Measurements from ENCODE around the gene CDC16.

Gene CDC16

DNA sequence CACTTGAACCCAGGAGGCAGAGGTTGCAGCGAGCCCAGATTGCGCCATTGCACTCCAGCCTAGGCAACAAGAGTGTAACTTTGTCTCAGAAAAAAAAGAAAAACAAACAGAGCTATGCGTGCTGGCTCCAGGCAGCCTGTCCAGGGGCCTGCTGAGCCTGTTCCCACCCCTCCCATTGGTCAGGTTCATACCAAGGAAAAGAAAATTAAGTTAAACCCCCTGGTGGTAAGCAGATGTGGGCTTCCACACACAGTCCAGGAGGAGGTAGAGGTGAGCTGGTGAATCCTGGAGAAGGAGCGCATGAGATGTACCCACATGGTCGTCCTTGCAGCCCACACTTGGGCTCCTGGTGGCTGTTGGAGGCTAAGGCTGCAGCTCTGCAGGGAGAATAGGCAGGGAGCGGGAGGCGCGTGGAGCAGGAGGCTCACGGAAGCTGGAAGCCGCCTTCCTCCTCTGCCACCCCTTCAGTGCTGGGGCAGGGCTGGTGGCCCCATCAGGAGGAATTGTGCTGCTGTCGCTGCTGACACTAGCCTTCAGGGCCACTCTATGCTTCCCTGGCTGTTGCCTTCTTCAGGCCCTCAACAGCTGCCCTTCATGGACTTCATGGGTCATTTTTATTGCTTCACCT, 69.1 kb downstream of the CDC16 start:
- no peak for DNase-seq (ENCODE audit: low read depth)

DNA sequence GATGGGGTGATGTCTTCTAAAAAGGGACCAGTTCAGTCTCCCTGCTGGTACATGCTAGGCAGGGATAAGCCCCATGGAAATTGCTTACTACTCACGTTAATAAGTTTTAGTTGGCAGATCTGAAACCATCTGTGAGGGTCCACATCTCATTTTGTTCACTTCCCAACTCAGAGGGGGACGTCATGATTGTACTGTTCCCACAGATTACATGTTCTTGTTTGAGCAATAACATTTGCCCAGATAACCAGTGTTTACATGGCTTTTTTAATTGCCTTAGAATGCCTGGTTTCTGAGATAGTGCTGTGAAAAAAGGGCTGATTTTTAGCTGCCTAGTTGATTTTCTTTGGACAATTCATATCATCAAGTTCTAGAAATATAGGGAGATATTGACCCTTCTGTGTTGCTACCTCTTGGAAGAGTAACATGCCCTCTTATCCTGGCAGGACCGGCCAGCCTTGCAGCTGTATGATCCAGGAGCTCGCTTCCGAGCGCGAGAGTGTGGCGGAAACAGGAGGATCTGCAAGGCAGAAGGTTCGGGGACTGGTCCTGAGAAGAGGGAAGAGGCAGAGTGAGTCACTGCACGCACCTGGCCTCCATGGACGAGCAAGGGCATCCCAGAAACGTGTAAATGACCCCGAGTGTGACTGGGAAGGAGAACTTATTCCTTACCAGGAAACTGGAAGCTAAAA, 69.8 kb downstream of the CDC16 start:
- no peak for DNase-seq (ENCODE audit: low read depth)

- no peak for DNase-seq (ENCODE audit: low read depth)
These were observed 74.4 kb downstream of the CDC16 start for GRCh38 chr13:114309086-114309485.

- DNase-seq (ENCODE audit: low read depth): no peak
These were observed 75.2 kb downstream of the CDC16 start for GRCh38 chr13:114309806-114310410.

- DNase-seq (ENCODE audit: low read depth): no peak
These were observed 76.3 kb downstream of the CDC16 start for GRCh38 chr13:114310956-114311355.

DNA sequence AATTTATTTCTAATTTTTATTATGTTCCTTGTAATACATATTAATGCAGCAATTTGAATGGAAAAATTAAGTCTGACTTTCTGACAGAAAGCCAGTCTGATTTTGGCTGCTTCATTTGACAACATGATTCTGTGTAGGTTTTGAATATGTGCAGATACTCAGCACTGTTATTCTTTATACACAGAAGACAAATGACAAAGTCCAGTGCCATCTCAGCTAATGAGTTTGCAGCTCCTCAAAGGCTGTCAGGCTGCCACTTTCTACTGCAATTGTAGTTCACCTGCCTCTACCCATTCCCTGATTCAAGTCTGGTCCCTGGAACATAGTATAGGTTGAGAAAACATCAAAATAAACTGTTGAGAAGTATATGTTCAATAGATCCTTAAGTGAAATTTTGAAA, 76.7 kb downstream of the CDC16 start:
- no peak for DNase-seq (ENCODE audit: low read depth)

DNA sequence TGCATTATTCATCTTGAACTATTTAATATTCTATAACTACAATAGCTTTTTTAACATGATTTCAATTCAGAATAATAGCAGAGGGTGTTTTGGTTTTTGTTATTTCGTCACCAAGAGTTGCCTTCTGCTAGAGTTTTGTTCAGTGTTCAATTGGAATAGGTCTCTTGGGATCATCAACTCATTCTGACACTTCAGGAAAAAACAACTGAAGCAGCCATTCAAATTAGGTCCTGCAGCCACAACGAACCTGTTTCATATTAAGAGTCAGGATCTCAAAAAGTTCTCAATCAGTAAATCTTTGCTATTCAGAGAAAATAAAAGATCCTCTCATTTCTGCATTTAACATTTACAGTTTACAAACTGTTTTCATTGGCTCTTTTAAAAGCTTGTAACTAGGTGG, 77.2 kb downstream of the CDC16 start:
- DNase-seq (ENCODE audit: low read depth): no peak

- no peak for DNase-seq (ENCODE audit: low read depth)
These were observed 78.6 kb downstream of the CDC16 start for GRCh38 chr13:114313061-114313860.

GRCh38 chr13:114314074-114314912, 79.6 kb downstream of the CDC16 start, which contains the start of gene CHAMP1:
CHAMP1 (plus strand) TSS chr13:114314503; CDS start chr13:114323843, 9,340 bp downstream.
- peak; percentile 81 for DNase-seq (ENCODE audit: low read depth)

- DNase-seq (ENCODE audit: low read depth): no peak
These were observed 80.5 kb downstream of the CDC16 start for GRCh38 chr13:114315074-114315785.

- DNase-seq (ENCODE audit: low read depth): no peak
These were observed 83.9 kb downstream of the CDC16 start for GRCh38 chr13:114318624-114319023.

- no peak for DNase-seq (ENCODE audit: low read depth)
These were observed 84.8 kb downstream of the CDC16 start for GRCh38 chr13:114319441-114319913.

- no peak for DNase-seq (ENCODE audit: low read depth)
These were observed 85.4 kb downstream of the CDC16 start for GRCh38 chr13:114320065-114320464.

DNA sequence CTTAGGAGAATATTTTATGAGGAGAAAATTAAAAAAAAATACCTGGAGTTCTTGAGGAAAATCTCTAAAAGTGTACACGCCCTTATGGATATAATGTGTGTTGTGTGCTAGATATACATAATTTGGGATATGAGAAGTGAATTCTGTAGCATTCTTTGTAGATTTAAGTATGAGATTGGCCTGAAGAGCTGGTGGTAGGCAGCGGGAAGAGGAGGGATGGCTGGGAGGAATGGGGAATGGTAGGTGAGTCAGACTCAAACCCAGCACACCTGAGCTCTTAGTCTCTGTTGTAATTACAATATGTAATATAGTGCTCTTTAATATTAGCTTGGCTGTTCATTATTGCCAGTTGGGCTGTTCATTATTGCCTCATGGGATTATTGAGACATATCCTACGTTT, 86.6 kb downstream of the CDC16 start:
- no peak for DNase-seq (ENCODE audit: low read depth)

Measured in stimulated activated CD8-positive, alpha-beta memory T cell treated with anti-CD3 and anti-CD28 coated beads, Interleukin-15, amount 100 ng/mL, for 24 hours (primary cell).